ENCODE measurements around the gene DNAJC5G.

DNA sequence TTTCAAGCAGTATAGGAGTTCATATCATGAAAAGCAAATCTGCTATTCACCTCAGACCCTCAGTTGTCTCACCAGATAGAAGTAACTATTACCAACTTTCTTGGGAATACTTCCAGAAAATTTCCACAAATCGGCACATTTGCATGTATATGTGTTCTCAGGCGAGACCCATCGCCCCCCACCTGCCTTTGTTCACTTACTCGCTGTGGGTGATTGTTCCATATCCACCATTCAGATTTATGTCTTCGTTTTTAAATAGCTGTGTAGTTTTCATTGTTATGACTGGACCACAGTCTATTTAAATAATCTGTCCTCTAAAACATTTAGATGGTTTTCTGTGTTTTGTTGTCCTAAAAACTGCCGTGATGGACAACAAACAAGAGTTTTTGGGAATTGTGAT is 10.2 kb downstream of the DNAJC5G start:
- TF ChIP-seq, protein P1, sequence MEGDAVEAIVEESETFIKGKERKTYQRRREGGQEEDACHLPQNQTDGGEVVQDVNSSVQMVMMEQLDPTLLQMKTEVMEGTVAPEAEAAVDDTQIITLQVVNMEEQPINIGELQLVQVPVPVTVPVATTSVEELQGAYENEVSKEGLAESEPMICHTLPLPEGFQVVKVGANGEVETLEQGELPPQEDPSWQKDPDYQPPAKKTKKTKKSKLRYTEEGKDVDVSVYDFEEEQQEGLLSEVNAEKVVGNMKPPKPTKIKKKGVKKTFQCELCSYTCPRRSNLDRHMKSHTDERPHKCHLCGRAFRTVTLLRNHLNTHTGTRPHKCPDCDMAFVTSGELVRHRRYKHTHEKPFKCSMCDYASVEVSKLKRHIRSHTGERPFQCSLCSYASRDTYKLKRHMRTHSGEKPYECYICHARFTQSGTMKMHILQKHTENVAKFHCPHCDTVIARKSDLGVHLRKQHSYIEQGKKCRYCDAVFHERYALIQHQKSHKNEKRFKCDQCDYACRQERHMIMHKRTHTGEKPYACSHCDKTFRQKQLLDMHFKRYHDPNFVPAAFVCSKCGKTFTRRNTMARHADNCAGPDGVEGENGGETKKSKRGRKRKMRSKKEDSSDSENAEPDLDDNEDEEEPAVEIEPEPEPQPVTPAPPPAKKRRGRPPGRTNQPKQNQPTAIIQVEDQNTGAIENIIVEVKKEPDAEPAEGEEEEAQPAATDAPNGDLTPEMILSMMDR (conservative IDR thresholded peaks at IDR 0.05 in 1 of 2, IDR thresholded peaks at IDR 0.05 in 1 of 2; ENCODE audit: extremely low read depth in 1 of 2, insufficient read depth in 1 of 2, low read depth in 1 of 2, low read length in 2 of 2), result no peak
- no peak for TF ChIP-seq EZH2 (IDR thresholded peaks at IDR 0.05; ENCODE audit: borderline replicate concordance, low read length)

Measured in mammary epithelial cell (primary cell).